ENCODE data around the gene GALNT3. TPM values are rescaled to one million over a fixed set of nuclear protein-coding genes. Genes with fewer than 3 reads are reported as not detected.

The GALNT3 gene
- 10 to 100 TPM in 1 of 2 donors, 1 to 10 TPM in 1; 8.9 to 10.8 TPM for total RNA-seq

DNA sequence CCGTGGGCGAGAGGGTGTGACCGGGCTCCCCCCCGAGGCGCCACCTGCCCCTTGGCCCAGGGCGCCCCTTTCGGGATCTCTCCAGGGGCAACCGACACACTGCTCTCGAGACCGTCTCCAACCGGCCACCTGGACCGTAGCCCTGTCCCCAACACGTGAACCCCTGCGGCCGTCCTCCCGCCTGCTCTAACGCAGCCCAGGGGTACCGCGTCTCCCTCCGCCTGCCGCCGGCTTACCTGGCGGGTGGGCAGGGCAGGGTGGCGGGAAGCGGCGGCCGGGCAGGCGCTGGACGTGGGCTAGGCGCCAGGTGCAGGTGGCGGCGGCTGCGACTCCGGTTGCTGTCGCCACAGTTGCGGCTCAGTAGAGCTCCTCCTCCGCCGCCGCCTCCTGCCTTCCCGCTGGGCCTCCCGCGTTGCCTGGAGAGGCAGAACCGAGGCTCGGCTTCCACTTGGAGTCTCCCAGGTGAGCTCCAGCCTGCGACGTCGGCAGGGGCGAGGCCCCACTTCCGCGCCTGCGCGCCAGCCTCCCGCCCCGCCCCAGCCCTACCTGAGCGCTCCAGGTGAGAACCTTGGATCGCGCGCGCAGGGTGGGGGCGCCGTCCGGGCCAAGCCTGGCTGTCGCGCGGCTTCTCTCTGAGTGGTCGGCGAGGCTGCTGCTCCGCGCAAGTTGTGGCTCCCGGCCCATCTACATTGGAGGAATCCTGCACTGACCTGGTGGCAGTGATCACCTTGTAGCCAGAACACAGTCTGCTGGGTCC lies at the start of gene GALNT3:
TSS of gene GALNT3 (minus strand) at position 469 of the 757 bp plus-strand sequence. CDS start 23,547 bp downstream, outside the sequence.
- Mint-ChIP-seq H3K27ac (peak within 1 kb of the TSS; percentile 83), H3K9me3 (no peaks in the 10 kb centered on the region), H3K27me3 (peaks cover 23% of the 10 kb centered on the region), H3K4me3 (peak within 1 kb of the TSS; percentile 83), H3K4me1 (peaks cover 24% of the 10 kb centered on the region), H3K36me3 (ENCODE audit: low read depth) (peaks cover 6% of the 10 kb centered on the region)
- peak; percentile 38 for ATAC-seq (replicated peaks)

DNA sequence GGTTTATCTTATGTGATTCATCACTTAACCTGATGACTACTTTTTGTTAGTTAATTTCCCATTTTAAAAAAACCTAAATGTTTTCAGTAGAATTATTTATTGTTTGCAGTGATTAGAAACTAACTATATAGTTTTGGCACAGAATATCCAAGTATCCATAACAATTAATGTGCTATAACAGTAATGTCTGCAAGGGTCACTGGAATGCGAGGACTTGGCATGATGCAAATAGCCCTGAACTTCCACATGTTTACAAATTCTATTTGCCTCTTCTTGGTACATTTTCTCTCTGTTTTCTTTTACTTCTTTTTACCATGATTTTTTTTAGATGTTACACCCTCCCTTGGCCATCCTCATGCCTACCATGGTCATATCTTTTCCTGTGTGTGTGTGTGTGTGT lies 49.3 kb upstream of the GALNT3 start:
- H3K9me3 Mint-ChIP-seq = no peaks in the 10 kb centered on the region
- H3K27ac Mint-ChIP-seq = no peak overlapping the region
- no peak overlapping the region for H3K4me3 Mint-ChIP-seq
- ATAC-seq (replicated peaks) = no peak
- H3K27me3 Mint-ChIP-seq = no peaks in the 10 kb centered on the region
- no peaks in the 10 kb centered on the region for H3K36me3 Mint-ChIP-seq (ENCODE audit: low read depth)
- no peaks in the 10 kb centered on the region for H3K4me1 Mint-ChIP-seq

DNA sequence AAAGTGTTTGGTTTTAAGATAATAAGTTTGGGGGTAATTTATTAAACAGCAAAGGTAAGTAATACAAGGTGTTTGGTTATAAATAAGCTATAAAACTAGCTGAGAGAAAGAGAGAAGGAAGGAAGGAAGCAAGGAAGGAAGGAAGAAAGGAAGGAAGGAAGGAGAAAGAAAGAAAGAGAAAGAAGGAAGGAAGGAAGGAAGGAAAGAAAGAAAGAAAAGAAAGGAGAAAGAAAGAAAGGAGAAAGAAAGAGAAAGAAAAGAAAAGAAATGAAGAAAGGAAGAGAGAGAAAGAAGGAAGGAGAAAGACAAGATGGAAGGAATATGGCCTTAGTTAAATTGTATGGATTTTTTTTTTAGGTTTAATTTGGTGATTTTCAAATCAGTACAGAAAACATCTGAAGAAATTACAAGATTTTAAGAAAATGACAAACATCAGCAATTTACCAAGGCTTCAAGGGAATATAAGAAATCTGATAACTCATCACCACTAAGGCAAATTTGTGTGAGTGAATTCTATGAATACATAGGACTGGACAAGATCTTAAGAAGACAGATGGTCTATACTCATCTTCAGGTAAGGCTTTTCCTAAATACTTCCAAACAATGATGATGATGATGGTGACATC lies 46.4 kb upstream of the GALNT3 start:
- Mint-ChIP-seq H3K4me1 (no peaks in the 10 kb centered on the region), H3K27ac (no peak overlapping the region), H3K9me3 (no peaks in the 10 kb centered on the region), H3K36me3 (ENCODE audit: low read depth) (no peaks in the 10 kb centered on the region), H3K27me3 (no peaks in the 10 kb centered on the region), H3K4me3 (no peak overlapping the region)
- no peak for ATAC-seq (replicated peaks)

DNA sequence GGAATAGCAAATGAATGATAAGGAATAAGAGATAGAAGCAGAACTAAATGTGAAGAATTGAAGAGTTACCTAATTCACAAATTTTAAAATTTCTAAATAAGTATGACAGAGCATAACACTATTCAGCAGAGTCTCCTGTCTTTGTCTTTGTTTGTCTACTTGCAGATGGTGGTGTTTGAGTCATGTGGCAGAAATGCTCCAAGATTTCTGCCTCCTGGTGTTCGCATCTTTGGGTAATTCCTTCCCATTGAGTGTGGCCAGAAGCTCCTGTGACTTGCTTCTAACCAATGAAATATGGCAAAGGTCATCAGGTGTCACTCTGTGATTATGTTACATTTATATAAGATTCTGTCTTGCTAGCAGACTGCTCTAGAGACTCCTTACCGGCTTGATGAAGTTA lies 45.6 kb upstream of the GALNT3 start:
- no peak for ATAC-seq (replicated peaks)
- Mint-ChIP-seq H3K27ac (no peak overlapping the region), H3K27me3 (no peaks in the 10 kb centered on the region), H3K36me3 (ENCODE audit: low read depth) (no peaks in the 10 kb centered on the region), H3K4me1 (no peaks in the 10 kb centered on the region), H3K9me3 (no peaks in the 10 kb centered on the region), H3K4me3 (no peak overlapping the region)

DNA sequence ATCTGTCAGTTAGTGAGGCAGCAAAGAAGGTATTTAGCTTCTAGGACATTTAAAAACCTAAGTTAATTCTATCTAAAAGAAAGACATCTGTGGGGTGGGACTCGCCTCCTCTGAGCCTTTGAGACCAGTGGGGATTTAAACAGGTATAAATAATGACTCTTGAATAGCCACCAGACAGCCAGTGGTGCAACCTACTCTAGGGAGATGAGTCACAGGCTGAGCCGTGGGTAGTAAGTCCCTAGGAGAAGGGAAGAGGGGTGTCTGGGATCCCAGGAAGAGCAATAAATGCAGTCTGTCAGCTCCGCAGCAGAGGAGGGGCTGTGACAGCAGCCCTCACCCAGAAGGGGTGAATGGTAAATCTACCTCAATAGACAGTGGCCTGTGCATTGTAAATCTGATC lies 43.1 kb upstream of the GALNT3 start:
- H3K36me3 Mint-ChIP-seq (ENCODE audit: low read depth) = no peaks in the 10 kb centered on the region
- no peaks in the 10 kb centered on the region for H3K27me3 Mint-ChIP-seq

DNA sequence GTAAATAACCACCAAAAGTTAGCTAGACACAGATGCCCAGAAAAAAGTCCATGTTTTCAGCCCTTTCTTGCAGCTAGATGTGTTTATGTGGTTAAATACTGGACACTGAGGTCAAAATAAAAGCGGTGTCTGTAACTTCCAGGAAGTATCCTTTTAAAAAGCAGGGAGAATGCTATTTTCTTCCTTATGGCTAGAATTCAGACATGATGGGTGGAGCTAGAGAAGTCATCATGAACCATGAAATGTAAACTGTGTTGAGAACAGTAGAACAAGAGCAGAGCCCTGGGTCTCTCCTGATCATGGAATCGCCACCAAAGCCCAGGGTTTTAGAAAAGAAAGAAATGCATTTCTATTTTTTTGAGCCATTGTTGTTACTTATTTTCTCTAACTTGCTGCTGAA lies 41.3 kb upstream of the GALNT3 start:
- Mint-ChIP-seq H3K4me3 (no peak overlapping the region), H3K27ac (no peak overlapping the region), H3K4me1 (no peaks in the 10 kb centered on the region), H3K27me3 (no peaks in the 10 kb centered on the region), H3K9me3 (no peaks in the 10 kb centered on the region), H3K36me3 (ENCODE audit: low read depth) (no peaks in the 10 kb centered on the region)
- no peak for ATAC-seq (replicated peaks)

More for the DNA sequence above, 43.1 kb upstream of the GALNT3 start:
- no peaks in the 10 kb centered on the region for H3K9me3 Mint-ChIP-seq
- no peaks in the 10 kb centered on the region for H3K4me1 Mint-ChIP-seq
- H3K27ac Mint-ChIP-seq = no peak overlapping the region
- no peak overlapping the region for H3K4me3 Mint-ChIP-seq
- no peak for ATAC-seq (replicated peaks)

DNA sequence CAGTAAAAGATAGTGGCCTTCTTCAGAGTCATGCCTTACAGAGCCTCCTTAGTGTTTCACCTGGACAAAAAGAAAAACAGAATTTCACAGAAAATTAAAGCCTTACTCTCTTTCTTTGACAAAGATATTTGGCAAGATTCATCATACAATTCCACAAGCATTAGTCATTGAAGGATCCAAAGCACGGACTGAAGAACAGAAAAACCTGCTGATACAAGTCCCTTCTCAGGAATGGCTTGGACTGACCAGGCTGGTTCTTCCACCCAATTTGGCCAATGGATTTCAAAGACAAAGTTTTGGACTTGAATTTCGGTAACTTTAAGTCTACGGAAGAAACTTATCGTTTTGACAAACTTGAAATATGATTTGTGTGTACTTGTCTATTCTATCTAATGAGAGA lies 39.1 kb upstream of the GALNT3 start:
- H3K4me1 Mint-ChIP-seq = no peaks in the 10 kb centered on the region

DNA sequence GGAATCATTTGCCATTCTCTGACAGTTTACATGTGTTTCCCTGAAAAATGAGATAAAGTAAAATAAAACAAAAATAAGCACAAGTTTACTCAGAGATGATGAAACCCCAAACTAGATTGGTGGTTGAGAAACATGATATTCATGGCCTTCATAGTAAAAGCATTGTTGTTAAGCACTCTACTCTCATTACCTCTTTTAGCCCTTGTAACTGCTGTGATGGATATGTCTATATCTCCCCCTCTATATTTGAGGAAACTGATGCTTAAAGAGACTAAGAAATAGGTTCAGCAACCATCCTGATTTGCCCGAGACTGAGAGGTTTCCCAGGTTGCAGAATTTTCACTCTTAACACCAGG lies 33.9 kb upstream of the GALNT3 start:
- no peaks in the 10 kb centered on the region for H3K36me3 Mint-ChIP-seq (ENCODE audit: low read depth)
- no peak overlapping the region for H3K27ac Mint-ChIP-seq
- no peaks in the 10 kb centered on the region for H3K9me3 Mint-ChIP-seq
- peaks cover 8% of the 10 kb centered on the region for H3K27me3 Mint-ChIP-seq
- ATAC-seq (replicated peaks) = no peak
- H3K4me1 Mint-ChIP-seq = no peaks in the 10 kb centered on the region
- no peak overlapping the region for H3K4me3 Mint-ChIP-seq

More for the DNA sequence above, 39.1 kb upstream of the GALNT3 start:
- ATAC-seq (replicated peaks) = no peak
- Mint-ChIP-seq H3K36me3 (ENCODE audit: low read depth) (no peaks in the 10 kb centered on the region), H3K4me3 (no peak overlapping the region), H3K27me3 (no peaks in the 10 kb centered on the region), H3K9me3 (no peaks in the 10 kb centered on the region), H3K27ac (no peak overlapping the region)

DNA sequence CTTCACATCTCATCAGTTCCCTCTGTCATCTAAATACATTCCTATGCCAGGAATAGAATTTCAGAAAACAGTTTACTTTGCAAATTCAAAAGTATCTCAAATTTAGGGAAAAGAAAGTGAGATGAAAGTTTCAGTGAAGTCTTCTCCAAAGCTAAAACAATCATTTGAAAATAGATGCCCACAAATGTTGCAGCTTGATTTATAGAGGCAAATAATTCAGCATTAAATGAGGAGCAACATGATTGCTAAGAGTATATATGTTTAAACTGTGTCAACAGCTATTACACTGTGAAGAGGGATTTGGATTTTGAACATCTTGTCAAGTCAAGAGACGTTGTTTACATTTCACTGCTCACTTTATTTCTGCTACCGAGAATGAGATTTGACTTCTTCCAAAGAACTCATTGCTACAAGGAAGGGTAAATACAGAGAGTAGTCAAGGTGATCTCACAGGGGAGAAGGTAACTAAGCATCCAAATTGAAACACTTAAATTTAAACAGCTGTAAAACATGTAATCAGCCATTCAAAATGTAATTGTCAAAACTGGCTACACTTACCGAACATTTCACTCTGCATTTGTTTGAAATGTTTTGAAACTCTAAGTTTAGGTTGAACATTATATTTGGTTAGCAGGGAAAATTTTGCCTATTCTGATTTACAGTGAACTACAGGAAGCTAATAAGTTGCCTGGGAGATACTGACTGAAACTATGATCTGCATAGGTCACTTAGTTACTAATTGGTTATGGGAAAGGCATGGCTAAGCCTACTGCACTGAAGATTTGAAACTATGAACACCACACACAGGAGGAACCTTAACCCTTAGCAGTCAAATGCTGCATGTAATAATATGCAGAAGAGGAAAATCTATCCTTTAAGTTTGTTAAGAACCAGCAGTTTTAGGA lies 33.2 kb upstream of the GALNT3 start:
- H3K4me1 Mint-ChIP-seq = no peaks in the 10 kb centered on the region
- no peak overlapping the region for H3K27ac Mint-ChIP-seq

DNA sequence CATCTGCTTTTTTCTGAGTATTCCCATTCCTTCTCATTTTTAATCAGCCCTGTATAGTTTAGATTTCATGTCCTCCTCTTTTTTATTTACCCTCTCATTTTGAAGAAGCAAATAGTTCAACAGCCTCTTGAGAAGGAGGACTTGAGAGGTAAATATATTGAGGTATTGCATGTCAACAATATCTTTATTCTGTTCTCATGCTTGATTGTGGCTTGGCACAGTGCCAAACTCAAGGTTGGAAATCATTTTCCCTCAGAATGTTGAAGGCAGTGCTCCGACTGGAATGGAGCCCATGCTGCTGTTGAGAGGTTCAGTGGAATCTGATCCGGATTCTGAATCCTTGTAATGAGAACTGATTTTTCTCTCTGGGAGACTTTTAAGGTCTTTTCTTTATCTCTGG lies 31.0 kb upstream of the GALNT3 start:
- H3K4me3 Mint-ChIP-seq = no peak overlapping the region
- no peaks in the 10 kb centered on the region for H3K4me1 Mint-ChIP-seq
- no peak for ATAC-seq (replicated peaks)
- H3K27me3 Mint-ChIP-seq = peaks cover 8% of the 10 kb centered on the region
- H3K36me3 Mint-ChIP-seq (ENCODE audit: low read depth) = no peaks in the 10 kb centered on the region
- H3K9me3 Mint-ChIP-seq = no peaks in the 10 kb centered on the region
- H3K27ac Mint-ChIP-seq = no peak overlapping the region

More for the DNA sequence above, 33.2 kb upstream of the GALNT3 start:
- no peak overlapping the region for H3K4me3 Mint-ChIP-seq
- H3K9me3 Mint-ChIP-seq = no peaks in the 10 kb centered on the region
- no peaks in the 10 kb centered on the region for H3K36me3 Mint-ChIP-seq (ENCODE audit: low read depth)
- no peak for ATAC-seq (replicated peaks)
- H3K27me3 Mint-ChIP-seq = peaks cover 8% of the 10 kb centered on the region

DNA sequence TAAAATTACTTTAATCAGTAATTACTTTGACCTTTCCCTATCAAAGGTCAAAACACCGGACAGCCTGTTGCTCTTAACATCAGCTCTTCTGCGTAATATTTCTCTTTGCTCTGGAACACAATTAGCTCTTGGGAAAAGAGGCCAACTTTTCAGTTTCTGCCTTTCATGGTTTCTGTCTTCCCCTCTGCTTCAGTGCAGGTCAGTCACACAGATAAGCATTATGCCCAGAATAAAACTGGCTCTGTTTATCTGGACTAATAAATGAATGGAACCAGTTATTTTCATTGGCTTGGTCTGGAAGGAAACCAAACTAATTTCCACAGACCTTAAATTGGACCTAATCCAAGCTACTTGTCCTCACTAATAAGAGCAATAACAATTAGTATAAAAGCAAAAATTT lies 26.2 kb upstream of the GALNT3 start:
- no peak overlapping the region for H3K27ac Mint-ChIP-seq
- no peaks in the 10 kb centered on the region for H3K4me1 Mint-ChIP-seq
- no peak overlapping the region for H3K4me3 Mint-ChIP-seq
- no peak for ATAC-seq (replicated peaks)
- peaks cover 5% of the 10 kb centered on the region for H3K27me3 Mint-ChIP-seq
- H3K36me3 Mint-ChIP-seq (ENCODE audit: low read depth) = no peaks in the 10 kb centered on the region
- H3K9me3 Mint-ChIP-seq = no peaks in the 10 kb centered on the region

DNA sequence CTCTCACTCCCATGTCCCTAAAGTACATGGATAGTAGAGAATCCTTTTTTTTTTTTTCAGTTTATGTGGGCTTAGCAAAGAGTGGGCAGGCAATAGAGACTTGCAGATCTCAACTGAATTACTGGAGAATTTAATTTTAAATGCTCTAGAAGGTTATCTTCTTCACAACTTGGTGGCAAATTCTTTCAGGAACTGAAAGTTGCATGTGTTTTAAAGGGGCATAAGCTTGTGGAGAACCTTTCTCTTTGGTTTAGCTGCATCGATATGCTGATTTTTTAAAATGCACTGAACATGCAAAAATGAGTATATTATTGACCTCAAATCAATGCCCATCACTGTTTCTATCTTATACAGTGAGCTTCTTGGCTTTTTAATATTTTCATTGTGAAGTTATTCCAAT lies 24.9 kb upstream of the GALNT3 start:
- Mint-ChIP-seq H3K4me3 (no peak overlapping the region), H3K36me3 (ENCODE audit: low read depth) (no peaks in the 10 kb centered on the region), H3K4me1 (no peaks in the 10 kb centered on the region), H3K9me3 (no peaks in the 10 kb centered on the region), H3K27me3 (peaks cover 4% of the 10 kb centered on the region), H3K27ac (no peak overlapping the region)
- no peak for ATAC-seq (replicated peaks)

DNA sequence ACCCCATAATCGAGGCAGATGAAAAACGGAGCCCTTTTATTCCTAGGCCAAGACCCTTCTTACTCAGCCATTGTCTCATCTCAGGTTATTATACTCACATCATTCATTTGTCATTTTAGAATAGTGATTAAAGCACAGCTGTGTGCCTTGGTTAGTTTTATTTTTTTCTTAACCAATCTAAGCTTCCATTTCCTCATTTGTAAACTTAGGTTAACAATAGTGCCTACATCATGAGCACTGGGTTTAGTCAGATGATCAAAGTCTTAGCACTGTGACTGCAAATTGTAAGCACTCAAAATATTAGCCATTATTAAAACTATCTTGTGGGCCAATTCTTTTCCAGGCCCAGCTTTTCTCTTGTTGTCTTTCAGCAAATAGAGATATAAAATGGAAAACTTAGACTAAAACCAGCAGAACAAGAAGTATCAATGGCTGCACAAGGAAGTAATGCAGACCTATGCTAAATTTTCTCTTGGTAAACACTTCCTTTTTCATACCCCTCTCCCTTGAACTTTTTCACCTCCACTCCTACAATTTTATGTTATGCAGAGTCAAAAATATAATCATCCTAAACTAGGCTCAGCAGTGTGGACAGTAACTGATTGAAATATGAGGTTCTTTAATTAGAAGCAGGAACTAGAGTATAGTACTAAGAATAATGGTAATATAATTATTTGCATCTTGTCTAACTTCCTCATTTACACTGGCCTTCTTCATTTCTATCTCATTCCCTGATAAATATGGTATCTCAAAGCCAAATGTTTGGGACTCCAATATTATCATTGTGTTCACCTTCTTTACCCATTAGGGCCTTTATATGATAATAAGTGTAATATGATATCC lies 21.5 kb upstream of the GALNT3 start:
- no peaks in the 10 kb centered on the region for H3K4me1 Mint-ChIP-seq
- no peaks in the 10 kb centered on the region for H3K36me3 Mint-ChIP-seq (ENCODE audit: low read depth)
- H3K27ac Mint-ChIP-seq = no peak overlapping the region
- H3K4me3 Mint-ChIP-seq = no peak overlapping the region
- H3K27me3 Mint-ChIP-seq = no peaks in the 10 kb centered on the region
- no peaks in the 10 kb centered on the region for H3K9me3 Mint-ChIP-seq
- no peak for ATAC-seq (replicated peaks)

DNA sequence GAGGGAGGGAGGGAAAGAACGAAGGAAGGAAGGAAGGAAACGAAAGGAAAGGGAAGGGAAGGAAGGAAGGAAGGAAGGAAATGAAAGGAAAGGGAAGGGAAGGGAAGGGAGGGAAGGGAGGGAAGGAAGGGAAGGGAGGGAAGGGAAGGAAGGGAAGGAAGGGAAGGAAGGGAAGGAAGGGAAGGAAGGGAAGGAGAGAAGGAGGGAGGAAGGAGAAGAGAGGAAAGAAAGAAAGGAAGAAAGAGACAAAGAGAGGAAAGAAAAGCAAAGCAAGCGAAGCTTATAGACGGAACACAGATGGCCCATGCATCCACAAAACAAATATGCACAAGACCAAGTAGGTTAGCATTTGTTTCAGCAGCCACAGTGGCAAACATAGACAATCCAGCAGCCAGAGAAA lies 20.4 kb upstream of the GALNT3 start:
- Mint-ChIP-seq H3K4me3 (no peak overlapping the region), H3K4me1 (no peaks in the 10 kb centered on the region), H3K27me3 (no peaks in the 10 kb centered on the region), H3K9me3 (no peaks in the 10 kb centered on the region), H3K27ac (no peak overlapping the region), H3K36me3 (ENCODE audit: low read depth) (no peaks in the 10 kb centered on the region)
- no peak for ATAC-seq (replicated peaks)

Data from activated T-helper 17 cell treated with anti-CD3 and anti-CD28 coated beads, Interleukin-2, amount 50 U/mL, for 72 hours (primary cell).